Muscle layer of colon (tissue), 2 donors: ENCODE data around the gene DIRAS1.
A peak's percentile ranks its signal among the peaks of the same experiment; 100 is the strongest.

ENCODE experiments used
- H3K27ac ChIP-seq: one replicate; pipeline ENCODE4 v1.7.0; 2013; ENCODE audit warnings: low read depth, mild to moderate bottlenecking, low read length, moderate library complexity
- H3K27me3 ChIP-seq, 2 donors: one replicate each; pipeline ENCODE4 v1.7.0; 2013; ENCODE audit warnings: low read length in 2 of 2, mild to moderate bottlenecking in 2 of 2; ENCODE audit not compliant: insufficient read depth in 2 of 2, control insufficient read depth in 1 of 2
- H3K36me3 ChIP-seq: one replicate; pipeline ENCODE4 v1.7.0; 2013; ENCODE audit warnings: mild to moderate bottlenecking, low read length; ENCODE audit not compliant: insufficient read depth
- H3K4me1 ChIP-seq: one replicate; pipeline ENCODE4 v1.7.0; 2013; ENCODE audit warnings: mild to moderate bottlenecking, low read length; ENCODE audit not compliant: insufficient read depth
- H3K4me3 ChIP-seq, 2 donors: one replicate each; pipeline ENCODE4 v1.7.0; 2013; ENCODE audit warnings: low read length in 2 of 2, low read depth in 1 of 2, mild to moderate bottlenecking in 1 of 2, moderate library complexity in 1 of 2
- H3K9ac ChIP-seq: one replicate; pipeline ENCODE4 v1.7.0; 2013; ENCODE audit warnings: low read length
- H3K9me3 ChIP-seq: one replicate; pipeline ENCODE4 v1.7.0; 2013; ENCODE audit warnings: mild to moderate bottlenecking, low read length
- donor health status: abdominal sarcoma.
- donor health status: Adenocarcinoma of cecum.

Gene DIRAS1, protein sequence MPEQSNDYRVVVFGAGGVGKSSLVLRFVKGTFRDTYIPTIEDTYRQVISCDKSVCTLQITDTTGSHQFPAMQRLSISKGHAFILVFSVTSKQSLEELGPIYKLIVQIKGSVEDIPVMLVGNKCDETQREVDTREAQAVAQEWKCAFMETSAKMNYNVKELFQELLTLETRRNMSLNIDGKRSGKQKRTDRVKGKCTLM

DNA sequence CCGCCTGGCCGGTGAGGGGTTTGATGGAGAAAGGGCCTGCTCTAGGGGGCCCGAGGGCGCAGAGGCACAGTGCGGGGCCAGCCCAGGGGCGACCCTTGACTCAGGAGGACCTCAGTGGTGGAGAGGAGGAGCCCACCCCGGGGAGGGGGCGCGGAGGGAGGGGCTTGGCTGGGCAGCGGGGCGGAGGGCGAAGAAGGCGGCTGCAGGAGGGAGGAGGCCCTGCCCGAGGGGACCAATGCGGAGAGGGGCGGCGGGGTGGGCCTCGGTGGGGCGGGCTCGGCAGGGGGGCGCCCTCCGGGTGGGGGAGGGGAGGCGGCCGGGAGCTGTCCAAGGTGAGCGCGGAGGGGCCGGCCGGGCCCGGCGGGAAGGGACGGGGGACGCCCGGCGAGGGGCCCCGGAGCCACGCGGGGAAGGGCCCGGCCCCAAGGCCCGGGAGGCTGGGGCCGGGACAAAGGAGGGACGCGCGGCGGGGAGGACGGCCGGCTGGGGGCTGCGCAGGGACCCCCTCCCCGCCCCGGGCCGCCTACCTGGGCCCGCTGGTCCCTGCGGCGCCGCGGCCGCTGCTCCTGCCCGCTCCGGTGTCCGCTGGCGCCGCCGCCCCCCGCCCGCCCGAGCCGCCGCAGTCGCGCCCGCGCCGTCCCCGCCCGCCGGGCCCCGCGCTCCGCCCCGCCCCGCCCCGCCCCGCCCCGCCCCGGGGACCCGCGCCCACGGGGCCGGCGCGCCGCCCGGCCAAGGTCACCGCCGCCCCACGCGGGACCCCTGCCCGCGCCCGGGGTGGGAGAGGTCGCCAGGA lies at the start of gene DIRAS1:
Gene DIRAS1 (minus strand): TSS at position 596 of the 793 bp plus-strand sequence. CDS start 3,566 bp downstream, outside the sequence.
- H3K9me3 ChIP-seq: no peaks in the 10 kb centered on the region
- H3K4me3 ChIP-seq: no peak within 1 kb of the TSS
- peaks cover 20 to 33% of the 10 kb centered on the region in 2 donors for H3K27me3 ChIP-seq
- no peak within 1 kb of the TSS for H3K27ac ChIP-seq
- no peak within 1 kb of the TSS for H3K9ac ChIP-seq
- H3K36me3 ChIP-seq: no peaks in the 10 kb centered on the region
- H3K4me1 ChIP-seq: peaks cover 14% of the 10 kb centered on the region

DNA sequence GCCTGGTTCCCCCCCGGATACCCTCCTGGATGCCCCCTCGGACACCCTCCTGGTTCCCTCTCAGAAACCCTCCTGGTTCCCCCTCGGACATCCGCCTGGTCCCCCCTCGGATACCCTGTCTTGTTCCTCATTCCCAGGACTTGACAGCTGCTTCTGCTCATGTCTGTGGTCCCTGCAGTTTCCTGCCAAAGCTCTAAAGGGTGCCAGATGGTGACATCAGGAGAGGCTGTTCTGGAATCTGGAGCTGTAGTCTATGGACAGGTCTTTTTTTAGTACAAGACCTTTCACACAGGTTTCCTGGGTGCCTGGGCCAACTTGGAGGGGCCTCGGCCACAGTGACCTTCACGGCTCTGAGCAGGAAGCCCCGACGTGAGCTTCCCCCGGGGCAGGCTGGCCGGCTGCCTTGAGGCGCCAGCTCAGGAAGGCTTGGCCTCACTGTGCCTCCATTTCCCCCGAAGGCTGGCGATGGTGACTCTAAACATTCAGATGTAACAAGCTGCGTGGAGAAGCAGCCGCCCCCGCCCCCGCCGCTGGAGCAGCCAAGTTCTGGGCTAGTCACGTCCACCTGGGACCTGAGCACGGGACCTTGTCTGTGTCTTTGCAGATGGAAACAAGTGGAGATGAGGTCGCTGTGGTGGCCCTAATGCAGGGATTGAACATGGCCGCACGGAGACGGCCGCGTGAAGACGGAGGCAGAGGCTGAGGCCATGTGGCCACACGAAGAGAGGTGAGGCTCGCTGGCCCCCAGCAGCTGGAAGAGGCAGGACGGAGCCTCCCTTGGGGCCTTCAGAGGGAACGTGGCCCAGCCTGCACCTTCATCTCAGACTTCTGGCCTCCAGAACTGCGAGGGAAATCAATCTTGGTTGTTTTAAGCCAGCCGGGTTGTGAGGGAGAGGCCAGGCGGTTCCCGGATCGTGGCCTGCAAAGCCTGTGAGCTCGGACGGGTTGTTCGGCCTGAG lies 49.2 kb upstream of the DIRAS1 start:
- Histone ChIP-seq H3K9ac (no peak overlapping the region), H3K9me3 (no peaks in the 10 kb centered on the region), H3K27me3 (no peaks in the 10 kb centered on the region), H3K4me3 (no peak overlapping the region), H3K4me1 (peaks cover 13% of the 10 kb centered on the region), H3K27ac (peak overlapping the region; percentile 58), H3K36me3 (peaks cover 23% of the 10 kb centered on the region)

DNA sequence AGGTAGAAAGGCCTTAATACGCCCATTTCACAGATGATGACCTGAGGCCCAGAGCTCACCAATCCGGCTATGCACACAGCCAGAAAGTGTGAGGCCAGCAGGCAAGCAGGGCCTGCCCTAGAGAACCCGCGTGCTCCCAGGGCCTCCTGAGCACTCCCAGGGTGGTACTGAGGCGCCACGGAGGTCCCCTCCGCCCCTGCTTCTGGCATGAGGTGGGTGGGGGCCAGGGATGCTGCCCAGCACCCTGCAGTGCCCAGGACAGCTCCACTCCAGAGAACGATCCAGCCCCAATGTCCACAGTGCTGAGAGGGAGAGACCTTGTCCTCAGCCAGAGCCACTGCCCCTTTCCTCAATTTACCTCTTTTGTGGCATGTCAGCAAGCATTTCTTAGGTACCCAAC lies 48.0 kb upstream of the DIRAS1 start:
- H3K4me1 ChIP-seq: peaks cover 5% of the 10 kb centered on the region
- no peak overlapping the region for H3K27ac ChIP-seq
- H3K27me3 ChIP-seq: no peaks in the 10 kb centered on the region
- no peak overlapping the region for H3K4me3 ChIP-seq
- H3K36me3 ChIP-seq: peaks cover 33% of the 10 kb centered on the region
- H3K9me3 ChIP-seq: no peaks in the 10 kb centered on the region
- no peak overlapping the region for H3K9ac ChIP-seq

DNA sequence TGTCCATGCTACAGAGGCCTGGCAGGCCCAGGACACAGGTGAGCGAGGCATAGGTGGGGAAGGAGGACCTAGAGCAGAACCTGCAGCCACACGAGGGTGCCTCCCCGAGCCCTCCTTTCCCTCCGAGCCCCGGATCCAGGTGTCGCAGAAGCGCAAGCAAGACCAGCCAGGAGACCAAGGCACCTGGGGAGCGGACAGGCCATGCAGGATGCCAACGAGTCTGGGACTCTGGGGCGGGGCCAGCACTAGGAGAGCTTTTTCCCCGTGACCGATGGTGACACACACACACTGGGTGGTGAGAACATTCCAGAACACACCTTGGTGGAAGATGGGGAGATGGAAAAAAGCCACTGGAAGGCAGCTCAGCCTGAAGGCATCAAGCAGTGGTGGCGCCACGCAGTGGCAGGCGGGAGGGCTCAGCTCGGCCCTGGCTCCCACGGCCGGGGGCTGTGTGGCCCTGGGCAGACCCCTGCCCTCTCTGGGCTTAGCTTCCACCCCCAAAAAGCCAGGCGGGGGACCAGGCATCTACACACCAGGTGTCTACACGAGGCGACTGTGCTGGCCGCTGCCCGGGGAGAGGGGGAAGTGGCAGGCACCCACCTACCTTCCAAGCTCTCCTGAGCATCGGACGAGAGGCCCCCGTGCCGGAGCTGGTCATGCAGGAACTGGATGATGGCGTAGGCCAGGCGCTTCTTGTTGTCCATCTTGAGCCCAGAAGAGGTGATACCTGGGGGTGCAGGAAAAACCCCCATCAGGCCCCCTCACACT lies 47.4 kb upstream of the DIRAS1 start:
- Histone ChIP-seq H3K27ac (no peak overlapping the region), H3K9me3 (no peaks in the 10 kb centered on the region), H3K27me3 (no peaks in the 10 kb centered on the region), H3K4me1 (peaks cover 5% of the 10 kb centered on the region), H3K36me3 (peaks cover 40% of the 10 kb centered on the region), H3K9ac (no peak overlapping the region), H3K4me3 (no peak overlapping the region)

DNA sequence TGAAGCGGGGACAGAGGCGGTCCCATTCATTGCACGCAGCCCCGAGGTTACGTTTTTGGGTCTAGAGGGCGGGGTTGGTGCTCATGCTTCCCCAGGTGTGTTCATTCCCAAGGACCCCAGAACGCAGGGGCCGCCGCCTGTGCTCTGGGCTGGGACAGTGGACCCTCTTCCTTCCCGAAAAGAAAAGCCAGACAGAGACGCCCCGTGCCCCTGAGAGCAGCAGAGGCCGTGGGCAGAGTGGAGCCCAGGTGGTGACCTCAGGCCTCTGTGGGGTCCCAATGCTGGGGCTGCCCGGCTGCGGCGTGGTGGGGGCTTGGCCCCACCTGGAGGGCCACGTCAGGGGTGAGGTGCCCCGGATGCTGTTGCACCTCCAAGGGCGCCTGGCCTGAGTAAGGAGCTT lies 46.5 kb upstream of the DIRAS1 start:
- H3K9me3 ChIP-seq: no peaks in the 10 kb centered on the region
- peaks cover 5% of the 10 kb centered on the region for H3K4me1 ChIP-seq
- H3K36me3 ChIP-seq: peaks cover 49% of the 10 kb centered on the region
- H3K27me3 ChIP-seq: no peaks in the 10 kb centered on the region
- H3K27ac ChIP-seq: no peak overlapping the region
- H3K9ac ChIP-seq: no peak overlapping the region
- no peak overlapping the region for H3K4me3 ChIP-seq

DNA sequence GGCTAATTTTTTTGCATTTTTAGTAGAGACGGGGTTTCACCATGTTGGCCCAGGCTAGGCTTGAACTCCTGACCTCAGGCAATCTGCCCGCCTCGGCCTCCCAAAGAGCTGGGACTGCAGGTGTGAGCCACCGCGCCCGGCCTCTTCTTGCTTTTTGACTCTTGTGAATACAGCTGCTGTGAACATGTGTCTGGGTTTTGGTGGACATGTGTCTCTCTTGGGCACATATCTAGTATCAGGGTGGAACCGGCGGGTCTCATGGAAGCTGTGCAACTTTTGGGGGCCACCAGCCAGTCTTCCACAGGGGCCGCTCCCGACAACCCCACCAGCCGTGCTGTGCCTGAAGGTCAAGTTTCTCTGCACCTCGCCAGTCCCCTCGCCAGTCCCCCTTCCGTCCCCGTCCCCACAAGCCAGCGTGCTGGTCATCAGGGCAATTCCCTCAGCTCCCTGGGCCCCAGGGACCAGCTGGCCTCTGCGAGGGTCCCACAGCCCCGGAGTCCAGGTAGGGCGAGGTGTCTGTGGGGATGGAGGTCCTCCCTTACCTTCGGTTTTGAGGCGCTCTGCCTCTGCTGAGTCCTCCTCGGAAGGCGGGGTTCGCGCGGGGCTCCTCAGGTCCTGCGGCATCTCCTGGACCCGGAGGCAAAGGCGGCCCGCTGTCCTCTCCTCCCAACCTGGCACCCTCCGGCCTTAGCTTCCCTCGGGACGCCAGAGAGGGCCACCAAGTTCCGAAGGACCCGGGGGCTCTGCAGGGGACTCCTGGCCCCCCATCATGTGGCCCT lies 45.6 kb upstream of the DIRAS1 start:
- no peak overlapping the region for H3K9ac ChIP-seq
- no peaks in the 10 kb centered on the region for H3K27me3 ChIP-seq
- H3K27ac ChIP-seq: no peak overlapping the region
- H3K9me3 ChIP-seq: no peaks in the 10 kb centered on the region
- H3K4me1 ChIP-seq: peaks cover 5% of the 10 kb centered on the region
- peaks cover 58% of the 10 kb centered on the region for H3K36me3 ChIP-seq
- H3K4me3 ChIP-seq: no peak overlapping the region

DNA sequence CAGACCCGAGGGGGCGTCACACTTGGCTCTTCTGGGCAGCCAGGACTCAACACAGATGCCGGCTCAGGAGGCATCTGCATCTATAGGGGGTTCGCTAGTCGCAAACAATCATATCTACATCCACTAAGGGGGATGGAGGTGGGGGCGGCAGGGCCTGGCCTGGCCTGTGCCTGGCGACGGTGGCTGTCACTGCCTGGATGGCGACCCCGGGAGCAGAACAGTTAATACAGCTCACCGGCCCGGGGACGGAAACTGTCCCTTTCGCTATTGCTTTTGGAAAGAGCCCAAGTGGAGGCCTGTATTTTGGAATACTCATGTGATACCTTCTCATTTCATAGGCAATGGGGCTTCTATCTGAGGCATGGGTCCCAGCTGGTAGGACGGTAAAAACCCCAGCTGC lies 44.2 kb upstream of the DIRAS1 start:
- no peaks in the 10 kb centered on the region for H3K27me3 ChIP-seq
- no peak overlapping the region for H3K4me3 ChIP-seq
- peaks cover 59% of the 10 kb centered on the region for H3K36me3 ChIP-seq
- H3K9ac ChIP-seq: no peak overlapping the region
- no peak overlapping the region for H3K27ac ChIP-seq
- H3K4me1 ChIP-seq: no peaks in the 10 kb centered on the region
- no peaks in the 10 kb centered on the region for H3K9me3 ChIP-seq

DNA sequence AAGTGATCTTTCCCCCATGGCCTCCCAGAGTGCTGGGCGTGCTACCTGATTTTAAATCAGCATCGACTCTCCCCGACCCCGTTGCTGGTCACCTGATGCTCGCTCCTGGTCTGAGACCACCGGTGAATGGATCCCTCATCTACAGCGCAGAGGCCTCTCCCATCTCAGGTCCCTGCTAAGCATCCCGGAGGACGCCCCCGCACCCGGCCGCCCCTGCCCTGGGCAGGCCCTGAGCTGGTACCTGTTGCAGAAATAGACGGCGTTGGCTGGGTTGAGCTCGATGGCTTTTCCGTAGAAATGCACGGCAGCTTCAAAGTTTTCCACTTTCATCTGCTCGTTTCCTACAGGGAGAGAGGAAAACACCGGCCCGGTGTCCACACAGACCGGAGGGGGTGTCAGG lies 43.8 kb upstream of the DIRAS1 start:
- peaks cover 59% of the 10 kb centered on the region for H3K36me3 ChIP-seq

DNA sequence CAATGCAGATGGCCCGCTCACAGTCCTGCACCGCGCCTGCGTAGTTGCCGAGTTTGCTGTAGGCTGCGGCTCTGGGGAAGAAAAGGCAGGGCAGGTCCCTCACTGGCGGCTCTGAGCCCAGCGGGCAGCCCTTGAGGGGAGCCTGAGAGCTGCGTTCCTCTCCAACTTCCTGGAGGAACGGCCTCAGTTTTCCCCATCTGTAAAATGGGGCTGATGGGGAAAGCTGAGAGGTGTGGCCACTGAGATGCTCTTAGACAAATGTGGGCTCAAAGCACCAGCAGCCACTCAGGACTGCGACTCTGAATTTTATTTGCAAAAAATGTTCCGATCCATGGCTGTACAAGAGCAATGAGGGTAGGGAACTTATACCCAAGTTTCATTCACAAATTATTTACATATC lies 42.5 kb upstream of the DIRAS1 start:
- H3K9me3 ChIP-seq: no peaks in the 10 kb centered on the region
- H3K4me3 ChIP-seq: no peak overlapping the region
- H3K36me3 ChIP-seq: peaks cover 65% of the 10 kb centered on the region
- no peaks in the 10 kb centered on the region for H3K4me1 ChIP-seq
- H3K27me3 ChIP-seq: no peaks in the 10 kb centered on the region
- H3K9ac ChIP-seq: no peak overlapping the region
- H3K27ac ChIP-seq: no peak overlapping the region

More for the DNA sequence above, 43.8 kb upstream of the DIRAS1 start:
- H3K27me3 ChIP-seq: no peaks in the 10 kb centered on the region
- no peaks in the 10 kb centered on the region for H3K4me1 ChIP-seq
- H3K9ac ChIP-seq: no peak overlapping the region
- H3K9me3 ChIP-seq: no peaks in the 10 kb centered on the region
- no peak overlapping the region for H3K27ac ChIP-seq
- no peak overlapping the region for H3K4me3 ChIP-seq

DNA sequence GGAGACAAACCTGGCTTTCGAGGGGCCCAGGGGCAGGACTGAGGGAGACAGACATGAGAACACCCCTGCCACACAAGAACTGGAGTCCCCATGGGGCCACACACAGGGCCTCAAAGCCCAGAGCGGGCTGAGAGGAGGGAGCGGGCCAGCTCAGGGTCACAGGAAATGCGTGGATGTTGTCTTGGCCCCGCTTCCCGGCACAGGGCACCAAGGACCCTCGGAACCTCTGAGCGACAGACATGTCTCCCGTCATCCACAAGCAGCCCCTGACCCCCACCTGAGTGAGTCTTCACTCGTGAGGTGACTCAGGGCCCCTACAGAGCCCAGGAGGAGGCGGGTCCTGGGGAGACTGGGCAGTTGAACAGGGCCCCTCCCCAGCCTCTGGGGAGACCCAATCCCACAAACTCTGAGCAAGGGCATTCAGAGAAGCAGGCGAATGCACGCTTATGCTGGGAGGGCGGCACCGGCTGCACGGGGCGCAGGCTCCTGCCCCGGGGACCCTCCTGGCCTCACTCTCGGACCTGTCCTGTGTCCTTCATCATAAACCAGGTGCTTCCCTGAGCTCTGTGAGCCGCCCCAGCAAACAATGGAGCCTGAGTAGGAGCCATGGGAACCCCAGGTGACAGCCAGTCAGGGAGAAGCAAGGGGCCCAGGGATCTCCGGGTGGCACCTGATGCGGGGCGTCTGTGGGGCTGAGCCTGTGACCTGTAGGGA lies 41.8 kb upstream of the DIRAS1 start:
- Histone ChIP-seq H3K27ac (no peak overlapping the region), H3K4me1 (no peaks in the 10 kb centered on the region), H3K9ac (no peak overlapping the region), H3K27me3 (no peaks in the 10 kb centered on the region), H3K36me3 (peaks cover 62% of the 10 kb centered on the region), H3K4me3 (no peak overlapping the region), H3K9me3 (no peaks in the 10 kb centered on the region)
